ENCODE measurements around the gene SESN1.

GRCh38 chr6:109062767-109063352, 31.8 kb downstream of the SESN1 start:
- TF ChIP-seq RARB (CRISPR knock-in tag; IDR thresholded peaks at IDR 0.05): no peak
- TF ChIP-seq, protein P1, sequence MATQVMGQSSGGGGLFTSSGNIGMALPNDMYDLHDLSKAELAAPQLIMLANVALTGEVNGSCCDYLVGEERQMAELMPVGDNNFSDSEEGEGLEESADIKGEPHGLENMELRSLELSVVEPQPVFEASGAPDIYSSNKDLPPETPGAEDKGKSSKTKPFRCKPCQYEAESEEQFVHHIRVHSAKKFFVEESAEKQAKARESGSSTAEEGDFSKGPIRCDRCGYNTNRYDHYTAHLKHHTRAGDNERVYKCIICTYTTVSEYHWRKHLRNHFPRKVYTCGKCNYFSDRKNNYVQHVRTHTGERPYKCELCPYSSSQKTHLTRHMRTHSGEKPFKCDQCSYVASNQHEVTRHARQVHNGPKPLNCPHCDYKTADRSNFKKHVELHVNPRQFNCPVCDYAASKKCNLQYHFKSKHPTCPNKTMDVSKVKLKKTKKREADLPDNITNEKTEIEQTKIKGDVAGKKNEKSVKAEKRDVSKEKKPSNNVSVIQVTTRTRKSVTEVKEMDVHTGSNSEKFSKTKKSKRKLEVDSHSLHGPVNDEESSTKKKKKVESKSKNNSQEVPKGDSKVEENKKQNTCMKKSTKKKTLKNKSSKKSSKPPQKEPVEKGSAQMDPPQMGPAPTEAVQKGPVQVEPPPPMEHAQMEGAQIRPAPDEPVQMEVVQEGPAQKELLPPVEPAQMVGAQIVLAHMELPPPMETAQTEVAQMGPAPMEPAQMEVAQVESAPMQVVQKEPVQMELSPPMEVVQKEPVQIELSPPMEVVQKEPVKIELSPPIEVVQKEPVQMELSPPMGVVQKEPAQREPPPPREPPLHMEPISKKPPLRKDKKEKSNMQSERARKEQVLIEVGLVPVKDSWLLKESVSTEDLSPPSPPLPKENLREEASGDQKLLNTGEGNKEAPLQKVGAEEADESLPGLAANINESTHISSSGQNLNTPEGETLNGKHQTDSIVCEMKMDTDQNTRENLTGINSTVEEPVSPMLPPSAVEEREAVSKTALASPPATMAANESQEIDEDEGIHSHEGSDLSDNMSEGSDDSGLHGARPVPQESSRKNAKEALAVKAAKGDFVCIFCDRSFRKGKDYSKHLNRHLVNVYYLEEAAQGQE (IDR thresholded peaks at IDR 0.05): no peak
- TF ChIP-seq, protein P2, sequence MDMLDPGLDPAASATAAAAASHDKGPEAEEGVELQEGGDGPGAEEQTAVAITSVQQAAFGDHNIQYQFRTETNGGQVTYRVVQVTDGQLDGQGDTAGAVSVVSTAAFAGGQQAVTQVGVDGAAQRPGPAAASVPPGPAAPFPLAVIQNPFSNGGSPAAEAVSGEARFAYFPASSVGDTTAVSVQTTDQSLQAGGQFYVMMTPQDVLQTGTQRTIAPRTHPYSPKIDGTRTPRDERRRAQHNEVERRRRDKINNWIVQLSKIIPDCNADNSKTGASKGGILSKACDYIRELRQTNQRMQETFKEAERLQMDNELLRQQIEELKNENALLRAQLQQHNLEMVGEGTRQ (IDR thresholded peaks at IDR 0.05): no peak
- TF ChIP-seq POLR2A (IDR thresholded peaks at IDR 0.05; ENCODE audit: low read length): no peak
- no peak for TF ChIP-seq HOXB5 (CRISPR knock-in tag; IDR thresholded peaks at IDR 0.05)
- no peak for TF ChIP-seq ZFP36 (IDR thresholded peaks at IDR 0.05; ENCODE audit: borderline replicate concordance, partially characterized antibody)
- TF ChIP-seq BHLHE40 (IDR thresholded peaks at IDR 0.05; ENCODE audit: low read depth, low read length): no peak
- TF ChIP-seq CEBPB (IDR thresholded peaks at IDR 0.05): no peak
- no peak for TF ChIP-seq CTCF (IDR thresholded peaks at IDR 0.05)
- TF ChIP-seq NFE2L2 (conservative IDR thresholded peaks at IDR 0.05; ENCODE audit: low read length): no peak
- no peak for TF ChIP-seq CBX8 (IDR thresholded peaks at IDR 0.05)
